Fibroblast of pulmonary artery (primary cell): ENCODE results near the gene ITGAV.

Experiments
- DNase-seq: peaks from one replicate; pipeline ENCODE4 v3.0.0-alpha.2; 2010; ENCODE audit warnings: low read depth
- H3K4me3 ChIP-seq: replicated peaks from 2 replicates; pipeline ENCODE4 v1.5.1; 2011; ENCODE audit warnings: low read depth, mild to moderate bottlenecking, control low read depth, low read length, moderate library complexity
- TF ChIP-seq, protein P1 (sequence below): IDR thresholded peaks from 2 replicates; pipeline ENCODE4 v1.5.1; 2011; ENCODE audit warnings: mild to moderate bottlenecking, control low read depth, low read length, inconsistent platforms; ENCODE audit errors: missing control alignments

ITGAV gene

DNA sequence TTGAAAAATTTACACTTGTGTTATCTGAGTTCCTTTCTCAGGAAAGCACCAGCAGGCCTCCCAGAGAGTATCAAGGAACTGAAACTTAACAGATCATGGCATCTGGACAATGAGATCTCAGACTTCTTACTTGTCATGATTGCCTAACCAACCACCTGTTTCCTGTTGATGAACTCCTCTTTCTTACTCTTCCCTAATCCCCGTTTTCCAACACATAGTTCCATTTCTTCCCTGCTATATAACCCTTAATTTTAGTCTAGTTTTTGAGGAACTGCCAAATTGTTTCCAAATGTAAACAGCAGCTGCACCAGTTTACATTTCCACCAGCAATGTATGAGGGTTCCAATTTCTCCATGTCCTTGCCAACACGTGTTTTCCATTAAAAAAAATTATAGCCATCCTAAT is 98.0 kb downstream of the ITGAV start:
- H3K4me3 ChIP-seq: no peak overlapping the region
- TF ChIP-seq, protein P1, sequence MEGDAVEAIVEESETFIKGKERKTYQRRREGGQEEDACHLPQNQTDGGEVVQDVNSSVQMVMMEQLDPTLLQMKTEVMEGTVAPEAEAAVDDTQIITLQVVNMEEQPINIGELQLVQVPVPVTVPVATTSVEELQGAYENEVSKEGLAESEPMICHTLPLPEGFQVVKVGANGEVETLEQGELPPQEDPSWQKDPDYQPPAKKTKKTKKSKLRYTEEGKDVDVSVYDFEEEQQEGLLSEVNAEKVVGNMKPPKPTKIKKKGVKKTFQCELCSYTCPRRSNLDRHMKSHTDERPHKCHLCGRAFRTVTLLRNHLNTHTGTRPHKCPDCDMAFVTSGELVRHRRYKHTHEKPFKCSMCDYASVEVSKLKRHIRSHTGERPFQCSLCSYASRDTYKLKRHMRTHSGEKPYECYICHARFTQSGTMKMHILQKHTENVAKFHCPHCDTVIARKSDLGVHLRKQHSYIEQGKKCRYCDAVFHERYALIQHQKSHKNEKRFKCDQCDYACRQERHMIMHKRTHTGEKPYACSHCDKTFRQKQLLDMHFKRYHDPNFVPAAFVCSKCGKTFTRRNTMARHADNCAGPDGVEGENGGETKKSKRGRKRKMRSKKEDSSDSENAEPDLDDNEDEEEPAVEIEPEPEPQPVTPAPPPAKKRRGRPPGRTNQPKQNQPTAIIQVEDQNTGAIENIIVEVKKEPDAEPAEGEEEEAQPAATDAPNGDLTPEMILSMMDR: no peak
- DNase-seq: peak; percentile 10

DNA sequence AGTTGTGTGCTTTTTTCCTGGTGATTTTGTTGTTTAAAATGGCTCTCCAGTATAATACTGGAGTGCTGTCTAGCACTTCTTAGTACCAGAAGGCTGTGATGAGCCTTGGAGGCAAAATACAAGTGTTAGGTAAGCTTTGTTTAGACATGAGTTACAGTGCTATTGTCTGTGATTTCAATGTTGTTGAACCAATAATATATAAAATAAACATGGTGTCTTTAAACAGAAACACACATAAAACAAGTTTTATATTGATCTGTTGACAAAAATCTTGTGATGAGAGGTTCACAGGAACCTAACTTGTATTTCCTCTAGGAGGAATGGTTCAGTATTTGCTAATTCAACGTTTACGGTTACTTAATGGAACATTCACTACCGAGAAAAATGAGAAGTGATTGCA is 99.0 kb downstream of the ITGAV start:
- no peak overlapping the region for H3K4me3 ChIP-seq
- TF ChIP-seq, protein P1: no peak
- DNase-seq: no peak

DNA sequence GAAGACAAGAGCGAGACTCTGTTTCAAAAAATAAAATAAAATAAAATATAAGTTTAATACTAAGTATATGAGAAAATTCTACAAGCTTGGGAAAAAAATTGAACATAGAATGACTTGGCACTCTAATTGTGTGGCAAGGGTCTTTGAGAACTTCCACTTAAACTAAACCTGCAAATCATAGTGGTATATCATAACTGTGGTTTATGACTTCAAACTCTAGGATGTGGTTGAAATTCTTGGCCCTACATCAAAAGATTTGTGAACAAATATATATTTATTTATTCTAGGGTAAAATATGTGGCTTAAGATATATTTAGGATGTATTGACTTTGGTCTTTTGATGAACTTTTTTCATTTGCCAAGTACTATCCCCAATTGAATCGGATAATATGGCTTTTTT is 100.9 kb downstream of the ITGAV start:
- TF ChIP-seq, protein P1: no peak
- peak; percentile 19 for DNase-seq
- no peak overlapping the region for H3K4me3 ChIP-seq

DNA sequence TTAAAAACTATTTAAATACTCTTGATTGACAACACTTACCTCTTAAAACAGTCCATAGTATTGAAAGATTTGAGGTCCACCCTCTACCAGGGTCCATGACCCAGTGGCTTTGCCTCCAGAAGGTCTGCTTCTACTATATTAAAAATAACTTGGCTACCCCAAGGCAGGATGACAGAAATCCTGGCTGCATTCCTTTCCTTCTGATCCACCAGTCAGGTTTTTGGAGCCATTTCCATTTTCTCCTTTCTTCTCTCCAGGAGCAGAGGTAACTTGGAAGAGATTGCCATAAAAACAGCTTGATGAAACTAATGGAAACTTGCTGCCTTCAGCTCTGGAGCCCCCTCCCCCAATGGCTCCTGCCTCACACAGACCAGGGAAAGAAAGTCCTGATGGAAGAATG is 101.4 kb downstream of the ITGAV start:
- TF ChIP-seq, protein P1: no peak
- DNase-seq: no peak

DNA sequence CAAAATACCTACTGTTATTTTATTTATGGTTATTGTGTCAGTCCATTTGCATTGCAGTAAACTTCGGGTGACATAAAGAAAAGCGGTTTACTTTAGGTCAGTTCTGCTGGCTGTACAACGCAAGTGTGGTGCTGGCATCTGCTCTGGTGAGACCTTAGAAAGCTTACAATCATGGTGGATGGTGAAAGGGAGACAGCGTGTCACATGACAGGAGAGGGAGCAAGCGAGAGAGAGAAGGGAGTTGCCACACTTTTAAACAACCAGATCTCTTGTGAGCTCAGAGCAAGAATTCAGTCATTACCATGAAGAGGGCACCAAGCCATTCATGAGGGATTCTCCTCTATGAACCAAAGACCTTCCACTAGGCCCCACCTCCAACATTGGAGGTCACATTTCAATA is 102.0 kb downstream of the ITGAV start:
- no peak overlapping the region for H3K4me3 ChIP-seq
- no peak for DNase-seq
- TF ChIP-seq, protein P1: no peak

More for the DNA sequence above, 101.4 kb downstream of the ITGAV start:
- H3K4me3 ChIP-seq: no peak overlapping the region

DNA sequence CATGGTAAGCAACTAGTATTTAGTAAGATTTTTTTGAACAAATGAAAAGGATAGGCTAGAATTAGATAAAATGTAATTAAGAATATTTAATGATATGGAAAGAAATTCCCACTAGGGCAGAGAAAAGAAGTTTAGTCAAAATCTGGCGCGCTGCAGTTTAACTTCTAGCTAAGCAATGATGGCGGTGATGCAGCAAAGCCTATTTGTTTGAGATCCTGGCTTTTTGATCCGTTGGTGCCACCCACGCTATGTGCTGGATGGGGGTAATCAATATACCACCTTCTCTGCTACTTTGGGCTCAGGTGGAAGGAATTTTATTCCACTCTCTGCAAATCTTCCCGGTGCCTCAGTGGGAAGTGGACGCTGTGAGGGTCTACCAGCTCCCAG is 103.6 kb downstream of the ITGAV start:
- peak overlapping the region; percentile 77 for H3K4me3 ChIP-seq
- TF ChIP-seq, protein P1: no peak
- DNase-seq: no peak

DNA sequence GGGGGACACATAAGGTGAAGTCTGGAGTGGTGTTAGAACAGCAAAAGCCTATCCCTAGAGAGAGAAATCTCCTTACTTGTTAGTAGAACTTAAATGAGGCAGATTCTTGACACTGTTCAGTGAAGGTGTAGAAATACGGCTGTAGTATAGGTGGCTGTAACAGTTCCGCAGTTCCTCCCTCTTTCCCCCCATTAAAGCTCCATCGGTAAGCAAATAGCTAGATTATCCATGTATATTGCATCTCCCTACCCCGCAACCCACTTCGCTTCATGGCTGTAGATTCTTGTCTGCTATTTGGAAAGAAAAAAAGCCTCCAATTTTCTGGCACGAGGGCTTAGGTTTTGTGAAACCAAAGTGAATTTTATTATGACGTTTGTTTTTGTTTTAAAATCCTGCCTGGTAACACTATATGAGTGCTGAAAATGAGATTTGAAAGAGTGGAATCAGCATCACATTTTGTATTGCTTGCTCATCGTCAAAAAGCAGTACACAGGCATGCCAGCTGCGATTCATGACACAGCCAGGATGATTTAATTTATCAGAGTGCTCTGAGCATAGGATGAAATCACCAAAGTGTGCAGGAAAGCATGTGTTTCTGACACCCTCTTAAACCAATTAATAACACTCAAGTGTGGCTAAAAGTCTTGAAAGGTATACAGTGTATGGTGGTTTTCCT is 105.4 kb downstream of the ITGAV start:
- TF ChIP-seq, protein P1: no peak
- DNase-seq: peak; percentile 59
- peak overlapping the region; percentile 77 for H3K4me3 ChIP-seq
